Lower leg skin (tissue), 3 donors: Measurements from ENCODE around the gene CSPG4.
"Not testable (repeated sequence)": the region's sequence is repeated elsewhere in the genome, so short reads cannot be mapped to it uniquely, and the experiment has no call there.

Experiments used
- CTCF ChIP-seq, 3 donors: fragments of 450-650 bp; IDR thresholded peaks; one replicate each; pipeline ENCODE4 v1.5.1; 2016; ENCODE audit warnings: antibody characterized with exemption in 3 of 3, mild to moderate bottlenecking in 3 of 3, moderate library complexity in 2 of 3
- POLR2A ChIP-seq, 2 donors: fragments of 450-650 bp; IDR thresholded peaks; one replicate each; pipeline ENCODE4 v1.6.1; 2016 to 2017; ENCODE audit warnings: antibody characterized with exemption in 2 of 2, mild to moderate bottlenecking in 1 of 2, moderate library complexity in 1 of 2

GRCh38 chr15:75689429-75689828, 23.2 kb downstream of the CSPG4 start:
- TF ChIP-seq CTCF, POLR2A (IDR thresholded peaks at IDR 0.05): not testable (repeated sequence)
